CD4-positive, alpha-beta T cell treated with Interferon gamma for 1 hour (primary cell): ENCODE measurements around the gene ABHD14A.
"Not testable (repeated sequence)": the region's sequence is repeated elsewhere in the genome, so short reads cannot be mapped to it uniquely, and the experiment has no call there.

Source experiments
- DNase-seq: peaks from one replicate; pipeline ENCODE4 v3.0.0-alpha.2; 2020

ABHD14A gene

GRCh38 chr3:51974963-51975851 lies at the start of gene ABHD14A:
TSS of gene ABHD14A (plus strand) at chr3:51975064. CDS start at chr3:51975136, 72 bp downstream.
- peak; percentile 79 for DNase-seq

- DNase-seq: no peak
These were observed 47.5 kb upstream of the ABHD14A start for GRCh38 chr3:51927061-51927977.

- DNase-seq: no peak
These were observed 46.4 kb upstream of the ABHD14A start for GRCh38 chr3:51928438-51928837.

GRCh38 chr3:51928981-51929380 lies 45.9 kb upstream of the ABHD14A start:
- DNase-seq: not testable (repeated sequence)

GRCh38 chr3:51929420-51930003 lies 45.4 kb upstream of the ABHD14A start:
- no peak for DNase-seq

- DNase-seq: no peak
These were observed 44.4 kb upstream of the ABHD14A start for GRCh38 chr3:51930439-51930838.

- no peak for DNase-seq
These were observed 43.1 kb upstream of the ABHD14A start for GRCh38 chr3:51931756-51932155.

- DNase-seq: no peak
These were observed 42.1 kb upstream of the ABHD14A start for GRCh38 chr3:51932471-51933370.

- DNase-seq: no peak
These were observed 41.3 kb upstream of the ABHD14A start for GRCh38 chr3:51933471-51934138.

GRCh38 chr3:51934139-51934850 lies 40.6 kb upstream of the ABHD14A start:
- DNase-seq: no peak

- DNase-seq: no peak
These were observed 39.6 kb upstream of the ABHD14A start for GRCh38 chr3:51934991-51935885.

- no peak for DNase-seq
These were observed 38.7 kb upstream of the ABHD14A start for GRCh38 chr3:51935886-51936755.

GRCh38 chr3:51937014-51937413 lies 37.9 kb upstream of the ABHD14A start:
- DNase-seq: no peak

- no peak for DNase-seq
These were observed 37.0 kb upstream of the ABHD14A start for GRCh38 chr3:51937611-51938450.

- no peak for DNase-seq
These were observed 36.0 kb upstream of the ABHD14A start for GRCh38 chr3:51938780-51939425.

- no peak for DNase-seq
These were observed 34.0 kb upstream of the ABHD14A start for GRCh38 chr3:51940648-51941462.
